Suprapubic skin (tissue), 4 donors: ENCODE data around the gene C17orf78.

Experiments
- EP300 ChIP-seq: sonication (generic); formaldehyde crosslinking; IDR thresholded peaks from one replicate; pipeline ENCODE4 v1.6.1; 2017; ENCODE audit warnings: antibody characterized with exemption
- POLR2A ChIP-seq, 2 donors: fragments of 450-650 bp; IDR thresholded peaks; one replicate each; pipeline ENCODE4 v1.6.1; 2017; ENCODE audit warnings: antibody characterized with exemption in 2 of 2, mild to moderate bottlenecking in 2 of 2, moderate library complexity in 2 of 2
- POLR2AphosphoS5 ChIP-seq, 3 donors: sonication (generic); formaldehyde crosslinking; IDR thresholded peaks; one replicate each; pipeline ENCODE4 v1.6.1; 2017; ENCODE audit warnings: antibody characterized with exemption in 3 of 3
- TF ChIP-seq, protein P1 (sequence below), 2 donors: fragments of 200-600 bp in 1 of 2; fragments of 450-650 bp in 1 of 2; sonication (generic) in 1 of 2; IDR thresholded peaks; one replicate each; pipeline ENCODE4 v1.5.1; 2016 to 2019; ENCODE audit warnings: antibody characterized with exemption in 2 of 2, mild to moderate bottlenecking in 1 of 2, moderate library complexity in 1 of 2

DNA sequence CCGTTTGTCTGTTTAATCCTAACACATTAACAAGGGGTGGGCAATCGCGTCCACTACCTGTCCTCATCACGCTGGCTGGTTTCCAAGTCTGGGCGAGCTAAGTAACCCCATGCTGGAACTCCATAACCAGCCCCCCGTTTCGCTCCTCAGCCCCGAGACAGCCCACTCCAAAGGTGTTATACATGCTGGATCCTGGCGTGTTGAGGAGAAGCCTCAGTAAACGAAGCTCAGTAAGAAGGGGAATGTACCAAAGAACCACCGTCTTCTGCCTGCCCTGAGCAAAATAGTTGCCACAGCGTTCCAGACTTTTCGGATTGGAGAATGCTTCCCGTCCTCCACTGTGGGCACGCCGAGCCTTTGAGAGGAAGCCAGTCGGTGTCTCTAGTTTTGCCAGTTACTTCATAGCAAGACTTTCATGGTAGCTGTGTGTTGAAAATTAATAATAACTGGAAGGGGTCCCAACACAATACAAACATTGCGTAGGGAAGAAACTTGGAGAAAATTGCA, 16.1 kb upstream of the C17orf78 start:
- TF ChIP-seq, protein P1, sequence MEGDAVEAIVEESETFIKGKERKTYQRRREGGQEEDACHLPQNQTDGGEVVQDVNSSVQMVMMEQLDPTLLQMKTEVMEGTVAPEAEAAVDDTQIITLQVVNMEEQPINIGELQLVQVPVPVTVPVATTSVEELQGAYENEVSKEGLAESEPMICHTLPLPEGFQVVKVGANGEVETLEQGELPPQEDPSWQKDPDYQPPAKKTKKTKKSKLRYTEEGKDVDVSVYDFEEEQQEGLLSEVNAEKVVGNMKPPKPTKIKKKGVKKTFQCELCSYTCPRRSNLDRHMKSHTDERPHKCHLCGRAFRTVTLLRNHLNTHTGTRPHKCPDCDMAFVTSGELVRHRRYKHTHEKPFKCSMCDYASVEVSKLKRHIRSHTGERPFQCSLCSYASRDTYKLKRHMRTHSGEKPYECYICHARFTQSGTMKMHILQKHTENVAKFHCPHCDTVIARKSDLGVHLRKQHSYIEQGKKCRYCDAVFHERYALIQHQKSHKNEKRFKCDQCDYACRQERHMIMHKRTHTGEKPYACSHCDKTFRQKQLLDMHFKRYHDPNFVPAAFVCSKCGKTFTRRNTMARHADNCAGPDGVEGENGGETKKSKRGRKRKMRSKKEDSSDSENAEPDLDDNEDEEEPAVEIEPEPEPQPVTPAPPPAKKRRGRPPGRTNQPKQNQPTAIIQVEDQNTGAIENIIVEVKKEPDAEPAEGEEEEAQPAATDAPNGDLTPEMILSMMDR (IDR thresholded peaks at IDR 0.05) = no peak
- TF ChIP-seq EP300 (no peak), POLR2A (IDR thresholded peaks at IDR 0.05) (no peak), POLR2AphosphoS5 (IDR thresholded peaks at IDR 0.05) (no peak)
